Hematopoietic multipotent progenitor cell treated with erythropoietin and hydrocortisone succinate and interleukin-3 and kit ligand, for 6 days (in vitro differentiated cells): ENCODE results near the gene ADAM12.

Experiments used
- DNase-seq: peaks from one replicate; pipeline ENCODE4 v3.0.0-alpha.2; 2015

Gene ADAM12

GRCh38 chr10:126133082-126133620 is 255.1 kb downstream of the ADAM12 start:
- no peak for DNase-seq

DNA sequence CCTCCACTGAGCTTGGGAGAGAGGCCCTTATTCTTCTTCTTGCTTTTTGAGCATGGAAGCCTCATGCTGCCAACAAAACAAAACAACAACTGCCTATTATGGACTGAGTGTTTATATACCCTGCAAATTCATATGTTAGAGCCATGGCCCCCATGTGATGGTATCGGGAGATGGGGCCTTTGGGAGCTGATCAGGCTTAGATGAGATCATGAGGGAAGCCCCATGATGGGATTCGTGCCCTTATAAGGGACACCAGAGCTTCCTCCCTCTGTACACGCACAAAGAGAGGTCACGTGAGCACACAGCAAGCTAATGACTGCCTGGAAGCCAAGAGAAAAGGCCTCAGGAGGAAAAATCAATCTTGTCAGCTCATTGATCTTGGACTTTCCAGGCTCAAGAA is 256.9 kb downstream of the ADAM12 start:
- DNase-seq, result no peak

- no peak for DNase-seq
Measured at GRCh38 chr10:126130271-126130710, 258.0 kb downstream of the ADAM12 start.

DNA sequence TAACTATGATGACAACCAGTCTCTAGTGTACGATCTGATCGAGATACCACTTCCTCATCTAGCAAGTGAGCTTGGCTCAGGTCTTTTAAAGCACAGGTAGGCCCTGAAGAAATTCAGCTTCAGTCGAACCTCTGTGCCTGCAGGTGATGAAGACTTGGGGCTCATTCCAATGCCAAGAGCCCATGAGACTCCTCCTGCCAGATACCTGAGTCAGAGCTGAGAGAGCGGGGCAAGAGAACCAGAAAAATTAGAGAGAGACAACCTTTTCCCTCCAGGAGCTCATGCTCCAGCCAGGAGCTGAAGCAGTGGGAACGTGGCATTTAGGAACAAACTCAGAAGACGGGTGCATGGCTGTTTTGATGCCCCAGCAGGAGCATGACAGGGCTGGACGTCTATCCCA is 259.3 kb downstream of the ADAM12 start:
- no peak for DNase-seq

DNA sequence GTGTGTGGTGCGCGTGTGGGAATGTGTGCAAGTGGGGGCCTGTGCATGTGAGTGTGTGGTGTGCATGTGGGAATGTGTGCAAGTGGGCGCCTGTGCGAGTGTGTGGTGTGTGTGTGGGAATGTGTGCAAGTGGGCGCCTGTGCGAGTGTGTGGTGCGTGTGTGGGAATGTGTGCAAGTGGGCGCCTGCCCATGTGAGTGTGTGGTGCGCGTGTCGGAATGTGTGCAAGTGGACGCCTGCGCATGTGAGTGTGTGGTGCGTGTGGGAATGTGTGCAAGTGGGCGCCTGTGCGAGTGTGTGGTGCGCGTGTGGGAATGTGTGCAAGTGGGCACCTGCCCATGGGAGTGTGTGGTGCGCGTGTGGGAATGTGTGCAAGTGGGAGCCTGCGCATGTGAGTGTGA is 259.7 kb downstream of the ADAM12 start:
- DNase-seq, result no peak

GRCh38 chr10:126127481-126128029 is 260.7 kb downstream of the ADAM12 start:
- no peak for DNase-seq

GRCh38 chr10:126126866-126127265 is 261.4 kb downstream of the ADAM12 start:
- no peak for DNase-seq

GRCh38 chr10:126126023-126126422 is 262.3 kb downstream of the ADAM12 start:
- no peak for DNase-seq

DNA sequence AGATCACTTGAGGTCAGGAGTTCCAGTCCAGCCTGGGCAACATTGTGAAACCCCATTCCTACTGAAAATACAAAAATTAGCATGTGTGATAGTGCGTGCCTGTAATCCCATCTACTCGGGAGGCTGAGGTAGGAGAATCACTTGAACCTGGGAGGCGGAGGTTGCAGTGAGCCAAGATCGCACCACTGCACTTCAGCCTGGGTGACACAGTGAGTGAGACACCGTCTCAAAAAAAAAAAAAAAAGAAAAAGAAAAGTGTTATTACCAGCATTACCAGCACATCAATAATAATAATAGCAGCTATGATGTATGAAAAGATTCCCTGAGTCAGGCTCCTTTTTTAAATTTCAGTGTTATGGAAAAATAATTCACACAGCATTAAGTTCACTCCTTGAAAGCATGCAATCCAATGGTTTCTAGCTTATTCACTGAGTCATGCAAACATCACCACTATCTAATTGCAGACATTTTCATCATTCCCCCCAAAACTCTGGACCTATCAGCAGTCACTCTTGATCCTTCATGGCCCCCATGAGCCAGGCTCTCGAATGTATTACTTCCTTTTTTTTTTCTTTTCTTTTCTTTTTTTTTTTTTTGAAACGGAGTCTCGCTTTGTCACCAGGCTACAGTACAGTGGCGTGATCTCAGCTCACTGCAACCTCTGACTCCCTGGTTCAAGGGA is 263.5 kb downstream of the ADAM12 start:
- peak; percentile 23 for DNase-seq

DNA sequence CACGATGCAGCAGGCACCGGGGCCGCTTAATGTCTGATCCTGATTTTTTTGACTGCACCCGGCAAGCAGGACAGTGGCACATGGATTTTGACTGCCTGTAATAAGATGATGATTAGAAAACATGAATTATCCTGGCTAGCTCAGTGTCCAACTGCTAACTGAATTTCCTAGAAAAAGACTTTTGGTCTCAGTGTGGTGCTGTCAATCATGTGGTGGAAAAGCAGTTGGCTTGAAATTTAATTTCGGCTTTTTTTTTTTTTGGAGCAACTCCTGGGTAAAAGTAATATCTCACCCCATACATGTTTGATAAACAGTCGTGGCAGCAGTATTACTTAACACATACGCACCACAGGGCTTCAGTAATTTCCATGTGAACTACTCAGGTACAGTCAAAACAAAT is 264.2 kb downstream of the ADAM12 start:
- no peak for DNase-seq

DNA sequence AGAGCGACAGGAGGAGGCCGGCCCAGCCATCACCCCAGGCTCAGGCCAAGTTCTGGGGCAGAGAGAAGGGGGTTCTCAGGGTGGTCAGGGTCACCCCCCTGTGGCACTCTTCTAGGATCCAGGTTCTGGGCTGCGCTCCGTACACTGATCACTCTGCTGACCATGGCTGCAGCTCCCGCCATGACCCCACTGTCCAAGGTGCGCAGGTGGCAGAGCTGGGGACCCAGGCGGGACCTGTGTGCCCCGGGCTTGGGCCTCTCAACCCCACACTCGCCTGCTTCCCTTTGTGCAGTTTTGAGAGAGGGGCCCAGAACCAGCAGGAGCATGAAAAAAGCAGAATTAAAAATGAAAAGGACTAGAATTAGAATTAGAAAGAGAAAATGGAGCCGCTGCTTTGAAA is 264.8 kb downstream of the ADAM12 start:
- DNase-seq, result no peak

- no peak for DNase-seq
Measured at GRCh38 chr10:126122881-126123280, 265.4 kb downstream of the ADAM12 start.

GRCh38 chr10:126119599-126119998 is 268.7 kb downstream of the ADAM12 start:
- no peak for DNase-seq

DNA sequence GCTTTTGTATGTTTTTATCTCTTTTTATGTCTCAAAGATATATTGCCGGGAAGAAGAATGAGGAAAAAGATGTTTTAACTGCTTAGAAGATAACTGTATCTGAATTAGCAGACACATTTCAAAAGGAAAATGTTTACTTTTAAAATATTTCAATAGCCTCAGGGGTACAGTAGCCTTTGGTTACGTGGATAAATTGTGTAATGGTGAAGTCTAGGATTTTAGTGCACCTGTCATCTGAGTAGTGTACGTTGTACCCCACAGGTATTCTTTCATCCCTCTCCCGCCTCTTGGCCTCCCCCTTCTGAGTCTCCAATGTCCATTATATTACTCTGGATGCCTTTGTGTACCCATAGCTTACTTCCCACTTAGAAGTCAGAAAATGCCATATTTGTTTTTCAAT is 269.8 kb downstream of the ADAM12 start:
- DNase-seq, result no peak

GRCh38 chr10:126117196-126117595 is 271.1 kb downstream of the ADAM12 start:
- no peak for DNase-seq

DNA sequence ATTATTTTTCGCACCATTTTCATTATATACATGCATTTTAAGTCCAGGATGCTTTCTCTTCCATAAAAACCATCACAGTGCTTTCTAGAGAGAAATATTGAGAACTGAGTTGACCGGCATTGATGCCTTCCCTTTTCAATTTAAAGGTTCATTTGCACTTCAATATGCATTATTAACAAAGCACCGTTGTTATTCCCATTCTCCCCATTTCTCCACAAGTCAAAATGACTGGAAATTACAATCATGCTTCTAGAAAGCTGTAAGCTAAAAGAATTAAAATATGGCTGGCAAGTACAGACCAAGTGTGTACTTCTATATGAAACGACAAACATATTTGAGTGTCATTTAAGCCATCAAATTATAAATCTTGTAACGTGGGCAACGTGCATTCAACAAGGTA is 272.4 kb downstream of the ADAM12 start:
- DNase-seq, result no peak

DNA sequence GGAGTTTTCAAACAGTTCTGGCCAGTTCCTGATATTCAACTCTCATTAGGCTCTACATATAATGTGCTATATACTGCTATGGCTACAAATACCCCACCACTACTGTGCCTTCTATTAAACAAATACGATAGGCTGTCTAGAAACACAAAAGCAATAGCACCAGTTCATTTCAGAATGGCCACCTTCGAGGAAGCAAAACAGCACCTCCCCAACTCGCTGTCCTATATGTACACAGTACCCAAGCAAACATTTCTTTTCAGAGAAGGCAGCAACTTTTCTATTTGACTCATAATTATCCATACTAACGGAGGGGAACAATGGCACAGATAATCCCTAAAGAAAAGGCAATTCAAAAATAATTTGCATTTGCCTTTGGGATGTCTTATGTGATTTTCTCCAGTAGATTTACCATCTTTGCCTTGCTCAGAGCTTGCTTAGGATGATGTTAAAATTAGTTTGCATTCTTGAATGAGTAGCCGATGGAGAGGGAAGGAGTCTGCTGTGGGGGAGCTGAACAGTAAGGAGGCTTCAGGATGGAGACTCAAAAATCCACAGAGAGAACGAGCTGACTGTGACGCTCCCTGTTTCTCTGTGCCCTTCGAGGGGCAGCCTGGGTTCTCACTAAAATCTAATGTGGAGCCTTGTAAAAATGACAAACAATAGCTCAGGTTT is 273.3 kb downstream of the ADAM12 start:
- DNase-seq, result no peak

- DNase-seq, result no peak
Measured at GRCh38 chr10:126111516-126111915, 276.8 kb downstream of the ADAM12 start.

DNA sequence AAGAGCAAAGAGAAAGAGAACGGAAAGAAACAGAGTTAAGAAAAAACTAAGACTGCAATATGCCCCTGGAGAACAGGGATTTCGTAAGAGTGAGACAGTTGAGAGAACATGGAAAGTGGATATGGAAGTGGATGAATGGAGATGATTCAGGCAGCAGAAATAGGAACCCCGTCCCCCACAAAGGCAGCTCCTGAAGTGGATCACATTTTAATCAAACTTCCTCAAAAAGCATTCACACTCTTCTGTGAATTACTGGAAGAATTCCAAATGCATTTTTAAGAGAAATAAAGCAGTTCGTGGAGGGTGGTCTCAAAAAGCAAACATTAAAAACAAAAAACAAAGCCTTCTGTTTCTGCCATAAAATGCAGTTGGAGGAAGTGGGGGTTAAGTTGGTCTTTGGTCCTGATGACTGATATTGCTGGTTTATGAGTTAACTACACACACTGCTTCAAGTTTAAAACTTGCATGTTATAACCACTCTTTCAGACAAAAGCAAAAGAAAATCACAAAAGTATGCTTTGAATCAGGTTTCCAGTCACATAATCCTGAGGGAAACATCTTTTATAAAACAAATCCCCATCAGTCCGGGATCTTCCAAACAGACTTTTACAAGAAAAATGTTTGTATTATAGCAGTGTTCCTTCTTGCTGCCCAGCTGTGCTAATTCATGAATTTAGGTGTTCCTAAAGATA is 277.6 kb downstream of the ADAM12 start:
- DNase-seq, result no peak

DNA sequence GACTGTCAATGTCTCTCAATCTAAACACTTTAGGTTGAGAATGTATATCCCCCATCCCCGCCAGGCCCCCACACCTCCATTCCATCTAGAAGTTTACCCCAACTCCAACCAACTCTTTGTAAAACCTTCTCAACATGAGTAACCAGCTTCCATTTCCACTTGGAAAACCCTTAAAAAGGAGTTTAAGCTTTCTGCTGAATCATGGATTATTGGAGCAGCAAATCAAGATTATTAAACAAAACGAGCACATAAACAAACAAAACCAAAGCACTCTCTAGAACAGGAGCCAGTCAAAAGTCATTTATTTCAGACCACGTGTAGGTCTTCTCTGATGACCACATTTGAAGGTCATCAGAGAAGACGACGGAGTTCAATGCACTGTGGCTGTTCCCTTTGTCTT is 278.4 kb downstream of the ADAM12 start:
- no peak for DNase-seq

DNA sequence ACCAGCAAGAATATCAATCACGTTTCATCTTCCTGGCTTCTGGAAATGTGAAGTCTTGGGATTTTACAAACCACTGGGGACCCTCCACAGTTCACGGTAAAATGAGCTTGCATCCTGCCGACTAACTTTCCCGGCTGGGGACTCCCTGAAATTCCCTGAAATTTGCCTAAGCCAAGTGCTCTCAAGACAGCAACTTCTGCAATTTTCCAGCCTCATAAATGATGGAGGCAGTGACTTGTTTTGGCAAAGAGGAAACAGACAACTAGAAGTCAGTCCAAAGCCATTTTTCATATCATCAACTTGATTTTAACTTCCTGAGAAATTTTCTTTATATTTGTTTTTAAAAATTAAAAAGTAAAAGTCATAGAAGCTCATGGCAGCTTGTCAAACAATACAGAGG is 279.6 kb downstream of the ADAM12 start:
- DNase-seq, result no peak

GRCh38 chr10:126104767-126105166 is 283.5 kb downstream of the ADAM12 start:
- DNase-seq, result peak; percentile 41

DNA sequence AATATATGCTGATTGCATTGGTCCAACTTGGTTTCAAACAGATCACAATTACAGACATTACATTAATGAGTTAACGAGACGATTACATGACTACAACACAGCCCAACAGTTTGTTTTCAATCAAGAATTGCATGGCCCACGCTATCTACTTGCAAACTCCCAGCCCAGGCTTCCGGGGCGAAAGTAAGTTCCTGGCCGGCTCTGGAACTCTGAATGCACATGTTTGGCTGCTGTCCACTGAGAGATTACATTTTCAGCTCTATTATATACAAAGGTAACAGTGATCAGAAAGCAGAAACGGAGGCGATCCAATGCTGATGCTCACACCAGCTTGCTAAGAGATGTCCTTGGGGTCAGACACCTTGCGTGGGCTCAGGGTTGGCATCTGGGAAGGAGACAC is 285.6 kb downstream of the ADAM12 start:
- no peak for DNase-seq

DNA sequence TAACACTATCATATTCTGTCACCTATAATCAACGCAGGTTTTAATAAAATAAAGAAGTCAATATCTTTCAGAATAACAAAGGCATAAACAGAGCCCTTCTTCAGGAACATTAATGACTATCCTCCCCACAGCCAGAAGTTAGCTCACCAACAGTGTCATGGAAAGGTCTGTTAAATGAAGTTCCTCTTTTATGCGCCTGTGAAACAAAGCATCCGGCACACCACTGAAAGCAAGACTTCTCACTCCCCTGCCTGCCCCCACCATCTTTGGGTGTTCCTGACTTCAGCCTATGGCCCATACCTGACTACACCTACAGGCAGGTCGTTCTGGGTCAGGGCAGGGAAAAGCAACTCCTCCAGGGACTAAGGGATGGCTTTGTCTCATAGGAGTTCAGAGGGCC is 286.5 kb downstream of the ADAM12 start:
- peak; percentile 60 for DNase-seq
